ENCODE measurements around the gene ANGPTL2.

ANGPTL2 gene

GRCh38 chr9:127144670-127145445 is 22.4 kb upstream of the ANGPTL2 start:
- DNase-seq (ENCODE audit: low spot score) = no peak
- TF ChIP-seq CTCF (IDR thresholded peaks at IDR 0.05; ENCODE audit: extremely low read depth, missing control alignments) = no peak

GRCh38 chr9:127143920-127144465 is 21.6 kb upstream of the ANGPTL2 start:
- no peak for DNase-seq (ENCODE audit: low spot score)
- no peak for TF ChIP-seq CTCF (IDR thresholded peaks at IDR 0.05; ENCODE audit: extremely low read depth, missing control alignments)

GRCh38 chr9:127142931-127143464 is 20.6 kb upstream of the ANGPTL2 start:
- no peak for DNase-seq (ENCODE audit: low spot score)
- TF ChIP-seq CTCF (IDR thresholded peaks at IDR 0.05; ENCODE audit: extremely low read depth, missing control alignments) = no peak

GRCh38 chr9:127142291-127142690 is 19.9 kb upstream of the ANGPTL2 start:
- TF ChIP-seq CTCF (IDR thresholded peaks at IDR 0.05; ENCODE audit: extremely low read depth, missing control alignments) = no peak

GRCh38 chr9:127140842-127141675 is 18.6 kb upstream of the ANGPTL2 start:
- no peak for DNase-seq (ENCODE audit: low spot score)
- TF ChIP-seq CTCF (IDR thresholded peaks at IDR 0.05; ENCODE audit: extremely low read depth, missing control alignments) = no peak

More at GRCh38 chr9:127142291-127142690, 19.9 kb upstream of the ANGPTL2 start:
- no peak for DNase-seq (ENCODE audit: low spot score)

GRCh38 chr9:127140181-127140580 is 17.7 kb upstream of the ANGPTL2 start:
- no peak for DNase-seq (ENCODE audit: low spot score)
- no peak for TF ChIP-seq CTCF (IDR thresholded peaks at IDR 0.05; ENCODE audit: extremely low read depth, missing control alignments)
